T-helper 9 cell (primary cell): ENCODE results near the gene TRABD2A.

Experiments used
- DNase-seq: peaks from one replicate; pipeline ENCODE4 v3.0.0-alpha.2; 2020

TRABD2A gene

GRCh38 chr2:84904151-84904550 lies 23.3 kb upstream of the TRABD2A start:
- DNase-seq = no peak

DNA sequence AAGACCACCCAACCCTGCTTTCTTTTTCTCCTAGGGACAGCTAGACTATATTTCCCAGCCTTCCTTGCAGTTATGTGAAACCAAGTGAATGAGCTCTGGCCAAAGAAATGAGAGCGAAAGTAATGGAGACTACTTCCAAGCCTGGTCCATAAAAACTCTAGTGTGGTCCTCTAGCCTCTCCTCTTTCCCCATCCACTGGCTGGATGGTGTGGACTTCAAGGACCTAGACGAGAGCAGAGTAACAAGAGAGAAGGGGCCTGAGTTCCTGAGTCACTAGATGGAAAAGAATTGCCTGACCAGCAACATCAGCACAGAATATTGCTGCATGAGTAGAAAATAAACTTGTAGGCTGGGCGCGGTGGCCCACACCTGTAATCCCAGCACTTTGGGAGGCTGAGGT lies 21.6 kb upstream of the TRABD2A start:
- DNase-seq = no peak

GRCh38 chr2:84901593-84902120 lies 20.8 kb upstream of the TRABD2A start:
- DNase-seq = no peak

GRCh38 chr2:84900971-84901370 lies 20.1 kb upstream of the TRABD2A start:
- DNase-seq = no peak

GRCh38 chr2:84899304-84900204 lies 18.7 kb upstream of the TRABD2A start:
- no peak for DNase-seq

GRCh38 chr2:84897773-84898172 lies 16.9 kb upstream of the TRABD2A start:
- no peak for DNase-seq

DNA sequence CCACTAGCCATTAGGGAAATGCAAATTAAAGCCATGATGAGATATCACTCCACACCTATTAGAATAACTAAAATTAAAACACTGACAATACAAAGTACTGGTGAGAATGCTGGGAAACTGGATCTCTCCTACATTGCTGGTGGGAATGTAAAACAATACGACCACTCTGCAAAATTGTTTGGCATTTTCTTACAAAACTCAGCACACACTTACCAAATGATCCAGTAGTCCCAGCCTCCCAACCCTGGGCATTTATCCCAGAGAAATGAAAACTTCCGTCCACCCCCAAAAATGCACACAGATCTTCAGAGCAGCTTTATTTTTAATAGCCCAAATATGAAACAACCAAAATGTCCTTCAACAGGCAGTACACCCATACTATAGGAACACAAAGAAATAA lies 15.7 kb upstream of the TRABD2A start:
- no peak for DNase-seq

DNA sequence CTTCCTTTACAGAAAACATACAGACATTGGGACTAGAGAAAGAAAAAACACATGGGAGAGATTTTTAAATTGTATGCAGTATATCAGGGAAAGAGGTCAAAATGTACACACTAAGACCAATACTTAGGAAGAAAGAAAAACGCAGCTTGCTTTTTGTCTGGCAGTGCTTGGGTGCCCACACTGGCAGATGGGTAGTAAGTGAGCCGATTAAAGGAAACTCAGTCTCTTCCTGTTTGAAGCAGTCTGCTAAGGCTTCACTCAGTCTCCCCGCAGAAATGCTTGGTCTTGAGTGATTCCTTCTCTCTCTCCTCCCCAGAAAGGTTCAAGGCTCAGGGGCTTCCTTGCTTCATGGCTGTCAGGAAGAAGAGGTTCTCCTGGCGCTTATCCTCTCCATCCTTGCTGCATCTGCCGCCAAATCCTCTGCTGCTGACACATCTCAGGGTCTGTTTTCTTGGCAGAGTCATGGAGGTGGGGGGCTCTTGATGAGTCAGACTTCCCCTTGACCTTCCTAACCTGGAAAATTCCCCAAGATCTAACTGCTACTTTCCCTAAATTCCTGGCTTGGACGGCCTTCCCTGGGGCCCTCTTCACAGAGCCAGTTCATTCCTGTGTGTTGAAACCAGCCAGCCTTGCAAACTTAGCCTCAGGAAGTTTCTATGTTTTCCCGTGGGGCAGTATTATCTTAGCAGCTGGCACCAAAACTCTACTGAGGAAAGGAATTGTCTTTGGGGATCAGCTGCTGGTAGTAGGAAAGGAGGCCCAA lies 14.1 kb upstream of the TRABD2A start:
- no peak for DNase-seq

DNA sequence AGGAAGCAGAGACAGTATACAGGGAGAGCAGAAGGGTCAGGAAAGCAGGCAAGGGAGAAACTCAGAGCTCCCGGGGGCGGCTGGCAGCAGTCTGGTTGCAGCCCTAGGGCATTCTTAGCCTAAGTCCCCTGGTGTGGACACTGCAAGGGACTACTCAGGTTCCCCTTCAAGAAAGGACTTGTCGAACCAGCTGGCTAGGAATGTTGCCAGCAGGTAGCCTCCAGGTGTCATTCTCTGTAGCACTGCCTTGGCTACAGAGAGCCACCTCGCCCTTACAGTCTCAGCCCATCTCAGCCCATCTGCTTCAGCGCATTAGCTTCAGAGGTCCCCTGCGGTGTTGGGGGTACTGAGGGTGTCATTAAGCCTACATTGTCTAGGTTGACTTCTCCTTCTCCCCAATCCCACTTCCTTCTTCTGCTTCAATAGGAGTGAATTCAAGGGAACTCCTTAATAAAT lies 13.3 kb upstream of the TRABD2A start:
- no peak for DNase-seq

DNA sequence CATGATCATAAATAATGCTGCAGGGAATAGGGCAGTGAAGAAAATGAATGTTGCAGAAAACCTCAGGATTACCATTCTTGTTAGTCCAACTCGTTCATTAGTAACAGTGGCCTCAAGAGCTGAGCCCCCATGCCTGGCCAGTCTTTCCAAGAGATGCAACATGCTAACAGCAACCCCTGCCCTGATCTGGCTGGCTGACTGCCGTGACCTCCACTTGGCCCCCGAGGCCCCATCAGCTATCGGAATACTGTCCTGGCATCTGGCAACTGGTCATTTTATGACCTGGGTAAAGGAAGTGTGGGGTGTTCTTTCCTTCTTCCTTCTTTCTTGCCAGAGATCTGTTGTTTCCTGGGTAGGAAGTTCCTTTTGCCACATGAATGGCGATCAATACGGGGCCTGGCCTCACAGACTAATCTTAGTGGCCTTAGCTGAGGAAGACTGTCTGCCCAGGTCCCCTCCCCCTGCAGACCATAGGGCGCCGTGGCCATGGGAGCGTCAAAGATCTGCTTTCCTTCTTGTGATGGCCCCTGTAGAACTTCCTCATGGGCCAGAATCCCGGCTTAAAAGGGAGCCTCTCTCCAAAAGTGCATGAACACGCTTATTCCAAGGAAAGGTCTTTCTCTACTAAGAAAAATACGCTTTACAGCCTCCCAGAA lies 10.6 kb upstream of the TRABD2A start:
- DNase-seq = no peak

GRCh38 chr2:84889332-84889731 lies 8.4 kb upstream of the TRABD2A start:
- DNase-seq = no peak

DNA sequence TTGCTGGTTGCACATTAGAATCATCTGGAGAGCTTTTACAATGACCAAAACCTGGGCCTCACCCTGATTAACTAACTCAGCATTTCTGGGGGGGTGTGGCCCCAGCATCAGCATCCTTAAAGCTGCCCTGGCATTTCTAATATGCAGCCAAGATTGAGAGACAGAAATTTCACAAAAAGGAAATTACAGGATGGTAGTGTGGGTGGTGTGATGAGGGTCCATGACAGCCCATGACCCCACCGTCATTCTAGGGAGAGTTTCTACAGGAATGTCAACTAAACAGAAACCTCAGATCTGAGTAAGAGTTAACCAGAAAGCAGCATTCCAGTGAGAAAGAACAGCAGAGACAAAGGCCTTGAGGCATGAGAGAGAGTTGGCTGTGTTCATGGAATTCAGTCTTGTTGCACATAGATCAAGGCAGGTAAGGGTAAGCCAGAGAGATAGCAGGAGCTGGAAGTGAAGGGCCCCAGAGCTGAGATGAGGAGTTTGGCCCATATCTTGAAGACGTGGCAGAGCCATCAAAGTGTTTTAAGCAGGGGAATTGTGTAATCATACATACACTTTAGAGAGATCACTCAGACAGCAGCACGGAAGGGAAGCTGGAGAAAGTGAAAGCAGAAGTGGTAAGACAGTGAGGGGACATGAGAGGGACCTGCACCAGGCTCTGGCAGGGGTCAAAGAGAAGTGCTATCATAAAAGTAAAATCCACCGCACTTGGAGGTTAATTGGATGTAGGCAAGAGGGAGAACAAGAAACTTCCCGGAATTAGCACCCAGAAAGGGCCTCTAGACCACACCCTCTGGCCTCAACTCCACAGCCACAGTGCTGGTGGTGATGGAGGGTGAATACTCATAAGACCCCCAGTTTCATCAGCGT lies 7.8 kb upstream of the TRABD2A start:
- no peak for DNase-seq

DNA sequence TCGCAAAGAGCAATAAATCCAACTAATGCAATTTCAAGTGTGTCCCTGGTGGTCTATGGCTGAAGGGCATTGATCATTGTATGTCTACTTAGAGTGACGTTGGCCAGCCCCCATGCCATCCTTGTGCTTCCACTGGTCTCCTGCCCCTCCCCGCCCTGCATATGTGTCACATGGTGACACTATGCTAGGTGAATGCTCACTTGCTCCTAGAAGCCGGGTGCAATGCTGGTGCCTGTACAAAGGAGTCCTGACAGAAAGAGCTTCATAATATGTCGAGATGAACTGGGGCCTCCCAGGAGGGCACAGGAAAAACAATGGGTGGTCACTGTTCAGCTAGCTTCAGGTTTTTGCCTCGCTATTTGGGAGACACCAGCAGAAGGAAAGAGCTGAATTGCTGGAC lies 5.9 kb upstream of the TRABD2A start:
- no peak for DNase-seq

DNA sequence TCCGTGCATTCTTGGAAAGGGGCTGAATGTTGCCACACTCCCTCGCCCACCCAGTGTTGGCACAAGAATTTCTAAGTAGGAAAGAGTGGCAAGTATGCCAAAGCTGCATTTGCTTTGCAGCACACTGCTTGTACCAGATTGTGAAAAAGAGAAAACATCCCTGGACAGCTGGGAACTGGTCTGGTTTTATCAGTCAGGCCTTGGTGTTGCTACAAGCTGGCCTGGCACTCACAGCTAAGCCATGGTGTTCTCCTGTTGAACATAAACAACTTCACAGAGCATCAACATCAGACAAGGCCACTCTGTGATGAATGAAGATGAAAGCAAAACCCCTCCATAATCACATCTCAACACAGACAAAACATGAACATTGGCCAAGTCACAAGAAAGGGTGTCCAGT lies 4.2 kb upstream of the TRABD2A start:
- no peak for DNase-seq

GRCh38 chr2:84884449-84884848 lies 3.6 kb upstream of the TRABD2A start:
- no peak for DNase-seq

DNA sequence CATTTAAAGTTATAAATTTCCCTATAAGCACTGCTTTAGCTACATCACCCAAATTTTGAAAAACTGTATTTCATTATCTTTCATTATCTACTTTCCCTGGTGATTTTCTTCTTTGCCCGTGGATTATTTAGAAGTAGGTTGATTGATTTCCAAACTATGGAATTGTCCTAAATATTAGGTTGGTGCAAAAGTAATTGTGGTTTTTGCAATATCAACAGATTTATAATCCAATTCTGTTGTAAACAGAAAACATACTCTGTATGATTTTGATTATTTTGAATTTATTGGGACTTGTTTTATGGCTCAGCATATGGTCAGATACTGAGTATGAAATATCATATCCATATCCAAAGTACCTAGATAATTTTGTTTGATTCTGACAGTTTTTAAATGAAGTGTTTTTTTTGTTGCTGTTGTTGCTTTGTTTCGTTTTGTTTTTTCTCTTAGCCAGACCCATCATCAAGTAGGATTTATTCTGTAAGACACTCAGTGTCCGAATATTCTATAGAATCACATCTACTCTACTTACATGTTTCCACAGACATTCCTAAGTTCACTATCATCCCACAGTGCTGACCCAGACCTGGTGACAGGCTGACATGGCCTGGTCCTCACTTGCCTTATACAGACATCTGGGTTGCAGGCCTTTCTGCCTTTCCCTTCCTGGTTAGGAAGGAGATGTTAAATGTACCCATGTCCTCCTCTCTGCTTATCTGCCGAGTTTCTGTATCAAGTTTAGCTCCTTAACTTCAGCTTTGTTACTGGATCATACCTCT lies 2.1 kb upstream of the TRABD2A start:
- DNase-seq = no peak

GRCh38 chr2:84882414-84882738 lies 1.5 kb upstream of the TRABD2A start:
- no peak for DNase-seq

DNA sequence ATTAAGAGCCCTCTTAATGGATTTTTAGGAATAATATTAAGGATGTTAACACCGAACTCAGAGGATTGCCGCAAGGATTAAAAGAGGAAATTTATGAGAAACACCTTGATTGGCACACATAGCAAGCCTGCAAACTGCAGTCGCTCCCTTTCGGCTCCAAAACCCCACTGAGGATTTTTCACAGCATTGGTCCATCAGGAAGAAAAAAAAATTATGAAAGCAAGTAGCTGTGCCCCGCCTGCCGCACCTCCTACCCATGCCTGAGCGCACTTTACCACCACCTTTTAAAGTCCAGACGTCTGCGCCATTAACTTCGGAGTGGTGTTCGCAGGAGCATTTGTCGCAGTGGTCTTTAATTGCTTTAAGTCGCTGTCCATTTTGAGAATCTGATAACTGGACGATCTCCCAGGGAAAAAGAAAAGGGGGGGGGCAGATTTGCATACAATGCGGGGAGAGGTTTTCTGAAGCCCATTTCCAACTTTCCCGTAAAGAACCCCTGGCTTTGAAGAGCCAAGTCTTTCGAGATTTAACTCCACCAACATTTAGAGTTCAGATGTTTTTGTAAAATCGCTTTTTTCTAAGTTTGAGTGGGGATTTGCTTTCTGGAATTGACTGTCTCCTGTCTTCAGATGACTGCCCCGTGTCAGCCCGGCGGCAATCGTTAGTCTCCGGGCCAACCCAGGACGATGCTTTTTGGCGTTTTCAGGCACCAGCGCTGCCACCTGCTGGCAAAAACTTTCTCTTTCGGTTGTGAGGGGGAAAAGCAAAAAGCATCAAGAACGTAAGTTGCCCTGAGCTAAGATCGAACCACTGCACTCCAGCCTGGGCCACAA lies 913 bp upstream of the TRABD2A start:
- DNase-seq = peak; percentile 78

GRCh38 chr2:84880395-84880644 lies 564 bp downstream of the TRABD2A start:
- DNase-seq = no peak

GRCh38 chr2:84879584-84880394 lies 1.1 kb downstream of the TRABD2A start:
- no peak for DNase-seq
